Neutrophil (primary cell): ENCODE data around the gene DROSHA.

ENCODE experiments used
- H3K27ac ChIP-seq: fragments of 200-600 bp; sonication (generic); 2 replicates; pipeline ENCODE4 v1.5.1; 2016; ENCODE audit warnings: mild to moderate bottlenecking, moderate library complexity
- H3K27me3 ChIP-seq: fragments of 200-600 bp; sonication (generic); 2 replicates; pipeline ENCODE4 v1.6.0; 2016; ENCODE audit warnings: mild to moderate bottlenecking
- H3K36me3 ChIP-seq: fragments of 200-600 bp; sonication (generic); 2 replicates; pipeline ENCODE4 v1.5.1; 2017
- H3K4me1 ChIP-seq, 2 experiments: fragments of 200-600 bp in 1 of 2; sonication (generic) in 1 of 2; 1 replicate in 1 of 2; 2 replicates in 1 of 2; pipeline versions ENCODE4 v1.5.1 to v1.6.1; 2013 to 2016; ENCODE audit warnings: low read depth in 1 of 2, low read length in 1 of 2, mild to moderate bottlenecking in 1 of 2, moderate library complexity in 1 of 2; ENCODE audit not compliant: control insufficient read depth in 1 of 2, insufficient read depth in 1 of 2
- H3K4me3 ChIP-seq, 2 experiments: fragments of 200-600 bp in 1 of 2; sonication (generic) in 1 of 2; 1 replicate in 1 of 2; 2 replicates in 1 of 2; pipeline ENCODE4 v1.5.1; 2013 to 2016; ENCODE audit warnings: low read depth in 1 of 2, low read length in 1 of 2, mild to moderate bottlenecking in 1 of 2, moderate library complexity in 1 of 2
- H3K9me3 ChIP-seq: fragments of 200-600 bp; sonication (generic); 2 replicates; pipeline ENCODE4 v1.5.1; 2016
- CTCF ChIP-seq: fragments of 200-600 bp; sonication (generic); IDR thresholded peaks from 2 replicates; pipeline ENCODE4 v1.5.1; 2016; ENCODE audit warnings: antibody characterized with exemption

The DROSHA gene

GRCh38 chr5:31470608-31471007 lies 61.3 kb downstream of the DROSHA start:
- H3K36me3 ChIP-seq = peaks cover 17% of the 10 kb centered on the region
- H3K4me1 ChIP-seq = no peaks in the 10 kb centered on the region
- H3K27ac ChIP-seq = no peak overlapping the region
- no peak overlapping the region for H3K4me3 ChIP-seq
- no peaks in the 10 kb centered on the region for H3K27me3 ChIP-seq
- no peak for TF ChIP-seq CTCF
- H3K9me3 ChIP-seq = no peaks in the 10 kb centered on the region

- Histone ChIP-seq H3K4me3 (no peak overlapping the region), H3K36me3 (peaks cover 20% of the 10 kb centered on the region), H3K27me3 (no peaks in the 10 kb centered on the region), H3K27ac (no peak overlapping the region), H3K4me1 (no peaks in the 10 kb centered on the region), H3K9me3 (no peaks in the 10 kb centered on the region)
- no peak for TF ChIP-seq CTCF
Measured at GRCh38 chr5:31469886-31470285, 62.0 kb downstream of the DROSHA start.

- Histone ChIP-seq H3K27ac (no peak overlapping the region), H3K9me3 (no peaks in the 10 kb centered on the region), H3K27me3 (no peaks in the 10 kb centered on the region), H3K36me3 (peaks cover 21% of the 10 kb centered on the region), H3K4me3 (no peak overlapping the region), H3K4me1 (no peaks in the 10 kb centered on the region)
- TF ChIP-seq CTCF = no peak
Measured at GRCh38 chr5:31469466-31469865, 62.4 kb downstream of the DROSHA start.

GRCh38 chr5:31465291-31465690 lies 66.6 kb downstream of the DROSHA start:
- Histone ChIP-seq H3K4me3 (no peak overlapping the region), H3K36me3 (peaks cover 39% of the 10 kb centered on the region), H3K9me3 (no peaks in the 10 kb centered on the region), H3K4me1 (no peaks in the 10 kb centered on the region), H3K27ac (no peak overlapping the region), H3K27me3 (no peaks in the 10 kb centered on the region)
- TF ChIP-seq CTCF = no peak

- Histone ChIP-seq H3K9me3 (no peaks in the 10 kb centered on the region), H3K27me3 (no peaks in the 10 kb centered on the region), H3K36me3 (peaks cover 42% of the 10 kb centered on the region), H3K4me3 (no peak overlapping the region), H3K4me1 (no peaks in the 10 kb centered on the region), H3K27ac (no peak overlapping the region)
- no peak for TF ChIP-seq CTCF
Measured at GRCh38 chr5:31464081-31464480, 67.8 kb downstream of the DROSHA start.

- H3K27ac ChIP-seq = no peak overlapping the region
- H3K4me3 ChIP-seq = no peak overlapping the region
- no peaks in the 10 kb centered on the region for H3K27me3 ChIP-seq
- no peaks in the 10 kb centered on the region for H3K4me1 ChIP-seq
- TF ChIP-seq CTCF = no peak
- H3K36me3 ChIP-seq = peaks cover 45% of the 10 kb centered on the region
- H3K9me3 ChIP-seq = no peaks in the 10 kb centered on the region
Measured at GRCh38 chr5:31463351-31463750, 68.5 kb downstream of the DROSHA start.
